COLO668 (cell line): ENCODE results near the gene CPT1C.

ENCODE experiments used
- DNase-seq: peaks from one replicate; lab custom pipeline; 2025; ENCODE audit not compliant: unreplicated experiment; lab: John Stamatoyannopoulos, UW

Gene CPT1C

DNA sequence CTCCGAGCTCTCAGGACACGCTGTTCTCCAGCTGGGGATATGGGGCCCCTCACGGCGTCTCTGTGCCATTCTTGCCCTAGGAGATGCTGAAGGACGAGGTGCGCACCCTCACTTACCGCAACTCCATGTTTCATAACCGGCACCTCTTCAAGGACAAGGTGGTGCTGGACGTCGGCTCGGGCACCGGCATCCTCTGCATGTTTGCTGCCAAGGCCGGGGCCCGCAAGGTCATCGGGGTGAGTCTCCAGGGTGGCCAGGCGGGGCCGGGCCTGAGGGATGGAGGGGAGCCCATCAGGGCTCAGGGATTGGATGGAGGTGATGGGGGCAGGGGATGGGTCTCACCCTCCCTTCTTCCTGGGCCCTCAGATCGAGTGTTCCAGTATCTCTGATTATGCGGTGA is 9.1 kb upstream of the CPT1C start:
- DNase-seq: no peak

DNA sequence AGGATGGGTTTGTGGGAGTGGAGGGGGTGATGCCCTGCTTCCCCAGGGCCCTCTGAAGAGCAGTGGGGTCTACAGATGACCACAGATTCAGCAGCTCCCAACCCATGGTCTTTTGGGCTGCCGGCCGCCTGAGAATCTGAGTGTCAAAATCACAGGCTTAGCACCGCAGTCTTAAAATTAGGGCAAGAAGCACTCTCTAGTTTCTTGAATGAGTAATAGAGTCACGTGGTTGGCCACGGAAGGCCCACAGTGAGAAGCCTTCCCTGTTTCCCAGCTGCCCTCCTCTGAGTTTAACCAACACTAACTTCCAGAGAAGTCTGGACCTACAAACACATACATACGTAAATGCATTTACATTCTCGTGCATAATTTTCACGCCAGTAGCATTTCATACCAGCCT is 8.6 kb upstream of the CPT1C start:
- DNase-seq: no peak

DNA sequence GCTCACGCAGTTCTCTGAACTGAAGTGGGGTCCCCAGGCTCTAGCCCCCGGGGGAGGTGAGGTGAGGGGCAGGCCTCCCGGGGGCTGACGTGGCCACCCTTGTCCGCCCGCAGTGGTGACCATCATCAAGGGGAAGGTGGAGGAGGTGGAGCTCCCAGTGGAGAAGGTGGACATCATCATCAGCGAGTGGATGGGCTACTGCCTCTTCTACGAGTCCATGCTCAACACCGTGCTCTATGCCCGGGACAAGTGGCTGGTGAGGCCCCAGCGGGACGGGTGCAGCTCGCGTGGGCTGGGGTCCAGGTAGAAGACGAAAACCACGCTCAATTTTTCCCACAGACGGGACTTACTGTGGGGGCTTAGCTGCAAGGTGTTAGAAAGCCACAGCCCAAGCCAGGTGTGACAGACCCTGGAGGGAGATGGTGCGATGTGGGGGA is 7.1 kb upstream of the CPT1C start:
- no peak for DNase-seq

DNA sequence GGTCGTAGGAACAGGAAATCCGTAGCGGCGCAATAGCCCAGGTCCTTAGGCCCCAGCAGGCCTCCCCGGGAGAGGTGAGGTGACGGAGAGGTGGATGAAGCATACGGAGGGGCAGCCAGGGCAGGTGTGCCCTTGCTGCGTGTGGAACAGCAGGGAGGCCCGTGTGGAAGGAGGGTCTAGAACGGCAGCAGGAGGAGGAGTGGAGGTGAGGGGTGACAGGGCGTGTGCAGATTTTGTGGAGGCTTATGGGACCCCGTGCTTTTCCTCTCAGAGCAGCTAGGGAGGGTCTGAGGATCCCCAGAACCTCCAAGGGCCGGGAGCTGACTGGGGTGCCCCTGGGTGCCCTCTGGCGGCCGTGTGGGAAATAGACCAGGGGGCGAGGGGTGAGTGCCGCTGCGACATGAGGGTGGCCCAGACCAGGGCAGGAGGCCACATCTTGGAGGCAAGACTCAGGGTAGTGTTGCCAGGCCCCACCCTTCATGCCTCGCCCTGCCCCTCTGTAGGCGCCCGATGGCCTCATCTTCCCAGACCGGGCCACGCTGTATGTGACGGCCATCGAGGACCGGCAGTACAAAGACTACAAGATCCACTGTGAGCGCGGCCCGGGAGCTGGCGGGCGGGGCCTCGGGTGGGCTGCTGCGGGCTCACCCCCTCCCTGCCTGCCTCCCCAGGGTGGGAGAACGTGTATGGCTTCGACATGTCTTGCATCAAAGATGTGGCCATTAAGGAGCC is 6.5 kb upstream of the CPT1C start:
- DNase-seq: peak; percentile 32

DNA sequence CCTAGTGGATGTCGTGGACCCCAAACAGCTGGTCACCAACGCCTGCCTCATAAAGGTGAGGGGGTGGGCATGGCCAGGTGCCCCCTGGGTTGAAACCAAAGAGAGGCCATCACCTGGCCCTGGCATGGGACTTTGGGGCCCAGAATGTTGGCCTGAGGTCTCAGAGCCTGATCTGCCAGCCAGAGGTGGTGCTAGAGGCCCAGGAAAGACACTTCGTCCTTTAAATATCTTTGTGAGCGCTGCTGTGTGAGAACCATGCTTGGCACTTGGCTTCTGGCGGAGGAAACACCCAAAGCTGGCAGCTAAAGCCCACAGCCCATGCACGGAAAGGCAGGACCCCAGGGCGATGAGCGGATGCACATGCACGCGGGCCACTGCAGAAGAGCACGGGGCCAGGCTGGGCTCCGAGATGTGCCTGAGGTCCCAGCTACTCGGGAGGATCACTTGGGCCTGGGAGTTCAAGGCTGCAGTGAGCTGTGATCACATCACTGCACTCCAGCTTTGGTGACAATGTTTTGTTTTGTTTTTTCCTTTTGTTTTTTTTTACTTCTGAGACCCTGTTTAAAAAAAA is 5.8 kb upstream of the CPT1C start:
- DNase-seq: no peak

DNA sequence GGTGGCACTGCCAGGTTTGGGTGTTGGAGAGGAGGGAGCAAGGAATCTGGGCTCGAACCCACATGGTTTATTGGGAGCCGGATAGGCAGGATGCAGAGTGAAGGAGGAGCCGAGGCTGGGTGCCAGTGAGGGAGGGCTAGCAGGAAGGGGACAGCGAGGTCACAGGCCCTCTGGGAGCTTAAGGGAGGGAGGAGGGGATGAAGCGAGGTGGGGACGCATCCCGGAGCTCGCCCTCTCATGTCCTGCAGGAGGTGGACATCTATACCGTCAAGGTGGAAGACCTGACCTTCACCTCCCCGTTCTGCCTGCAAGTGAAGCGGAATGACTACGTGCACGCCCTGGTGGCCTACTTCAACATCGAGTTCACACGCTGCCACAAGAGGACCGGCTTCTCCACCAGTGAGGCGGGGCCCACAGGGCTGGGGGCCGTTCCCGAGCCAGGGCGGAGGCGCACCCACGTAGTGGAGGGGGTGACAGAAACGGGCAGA is 5.0 kb upstream of the CPT1C start:
- no peak for DNase-seq

DNA sequence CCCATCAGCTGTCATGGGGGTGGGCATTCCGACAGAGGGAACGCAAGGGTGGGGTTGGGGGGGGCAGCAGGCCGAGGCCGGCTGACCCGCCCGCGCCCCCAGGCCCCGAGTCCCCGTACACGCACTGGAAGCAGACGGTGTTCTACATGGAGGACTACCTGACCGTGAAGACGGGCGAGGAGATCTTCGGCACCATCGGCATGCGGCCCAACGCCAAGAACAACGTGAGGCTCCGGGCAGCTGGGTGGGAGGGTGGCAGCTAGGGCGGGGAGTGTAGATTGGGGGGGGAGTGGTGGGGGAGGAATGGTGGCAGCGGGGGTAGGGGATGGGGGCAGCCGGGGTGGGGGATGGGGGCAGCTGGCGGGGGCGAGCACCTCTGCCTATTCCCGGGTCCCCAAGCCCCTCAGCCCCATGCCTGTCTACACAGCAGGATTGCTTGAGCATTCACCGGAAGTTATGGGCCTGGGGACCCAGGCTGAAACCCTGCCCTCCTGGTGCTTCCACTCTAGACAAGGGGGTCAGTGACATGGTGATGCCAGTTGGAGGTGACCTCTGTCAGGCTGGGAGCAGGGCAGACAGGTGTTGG is 4.3 kb upstream of the CPT1C start:
- DNase-seq: no peak

DNA sequence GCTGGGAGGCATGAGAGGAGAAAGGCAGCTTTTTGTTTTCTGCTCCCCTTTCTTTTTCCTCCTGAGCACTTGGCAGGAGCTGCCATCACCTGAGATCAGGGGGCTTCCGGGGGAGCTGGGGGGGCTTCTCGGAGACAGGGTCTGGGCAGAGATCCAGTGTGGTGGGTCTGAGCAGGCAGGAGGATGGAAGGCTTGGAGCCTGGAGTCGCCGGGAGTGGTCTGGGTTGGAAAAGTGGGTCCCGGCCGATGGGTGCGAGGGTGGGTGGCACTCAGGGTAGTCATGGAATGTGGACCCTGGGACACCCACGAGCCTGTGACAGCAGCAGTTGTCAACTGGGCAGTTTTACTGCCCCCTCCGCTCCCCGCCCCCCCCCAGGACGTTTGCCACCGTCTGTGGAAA is 3.8 kb upstream of the CPT1C start:
- no peak for DNase-seq

DNA sequence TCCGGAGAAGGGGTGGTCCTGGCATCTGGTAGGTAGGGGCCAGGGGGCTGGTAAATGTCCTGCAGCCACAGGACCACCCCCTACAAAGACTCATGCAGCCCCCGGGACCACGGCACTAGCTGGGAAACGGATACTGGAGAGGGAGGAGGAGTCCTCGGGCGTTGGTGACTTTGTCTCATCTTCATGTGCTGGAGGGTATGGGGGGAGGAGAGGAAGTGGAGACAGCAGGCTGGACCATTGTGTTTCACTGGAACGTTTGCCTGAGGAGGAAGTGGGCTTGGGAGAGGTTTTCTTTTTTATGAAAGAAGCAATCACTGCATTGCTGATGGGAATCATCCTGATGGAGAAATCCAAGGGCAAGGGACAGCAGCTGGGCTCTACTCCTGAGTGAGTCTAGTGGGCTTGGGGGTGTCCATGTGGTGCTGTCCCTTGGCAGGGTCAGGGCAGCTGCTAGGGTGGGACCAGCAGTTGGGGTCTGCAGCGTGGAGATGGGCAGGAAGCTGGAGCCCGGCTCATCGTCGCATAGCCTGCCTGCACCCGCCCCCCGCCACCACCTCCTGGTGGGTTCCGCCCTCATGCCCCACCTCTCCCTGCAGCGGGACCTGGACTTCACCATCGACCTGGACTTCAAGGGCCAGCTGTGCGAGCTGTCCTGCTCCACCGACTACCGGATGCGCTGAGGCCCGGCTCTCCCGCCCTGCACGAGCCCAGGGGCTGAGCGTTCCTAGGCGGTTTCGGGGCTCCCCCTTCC is 3.2 kb upstream of the CPT1C start:
- no peak for DNase-seq

DNA sequence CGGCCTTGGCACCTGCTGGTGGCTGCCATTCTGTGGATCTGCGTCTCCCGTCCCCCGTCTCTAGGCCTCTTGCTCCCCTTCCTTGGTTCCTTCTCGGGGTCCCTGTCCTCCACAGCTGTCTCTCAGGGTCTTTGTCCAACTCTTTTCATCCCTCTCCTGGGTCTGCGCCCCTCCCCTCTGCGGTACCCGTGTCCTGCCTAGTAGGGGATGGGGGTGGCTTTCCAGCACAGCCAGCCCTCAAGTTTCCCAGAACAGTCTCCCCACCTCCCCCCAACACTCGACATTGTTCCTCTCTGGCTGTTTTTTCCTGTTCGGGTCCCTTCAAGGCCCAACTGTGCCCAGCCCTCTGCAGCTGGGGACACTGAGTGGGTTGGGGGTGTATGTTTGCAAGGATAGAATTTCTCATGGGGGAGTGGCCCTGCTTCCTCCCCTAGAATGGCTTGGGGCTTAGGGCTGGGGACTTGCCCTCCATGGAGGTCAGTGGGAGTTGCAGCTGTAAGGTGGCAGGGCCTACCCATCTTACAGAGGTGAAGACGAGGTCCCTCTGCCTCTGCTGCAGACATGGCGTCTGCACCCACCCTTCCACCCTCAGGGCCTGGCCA is 2.3 kb upstream of the CPT1C start:
- DNase-seq: no peak

DNA sequence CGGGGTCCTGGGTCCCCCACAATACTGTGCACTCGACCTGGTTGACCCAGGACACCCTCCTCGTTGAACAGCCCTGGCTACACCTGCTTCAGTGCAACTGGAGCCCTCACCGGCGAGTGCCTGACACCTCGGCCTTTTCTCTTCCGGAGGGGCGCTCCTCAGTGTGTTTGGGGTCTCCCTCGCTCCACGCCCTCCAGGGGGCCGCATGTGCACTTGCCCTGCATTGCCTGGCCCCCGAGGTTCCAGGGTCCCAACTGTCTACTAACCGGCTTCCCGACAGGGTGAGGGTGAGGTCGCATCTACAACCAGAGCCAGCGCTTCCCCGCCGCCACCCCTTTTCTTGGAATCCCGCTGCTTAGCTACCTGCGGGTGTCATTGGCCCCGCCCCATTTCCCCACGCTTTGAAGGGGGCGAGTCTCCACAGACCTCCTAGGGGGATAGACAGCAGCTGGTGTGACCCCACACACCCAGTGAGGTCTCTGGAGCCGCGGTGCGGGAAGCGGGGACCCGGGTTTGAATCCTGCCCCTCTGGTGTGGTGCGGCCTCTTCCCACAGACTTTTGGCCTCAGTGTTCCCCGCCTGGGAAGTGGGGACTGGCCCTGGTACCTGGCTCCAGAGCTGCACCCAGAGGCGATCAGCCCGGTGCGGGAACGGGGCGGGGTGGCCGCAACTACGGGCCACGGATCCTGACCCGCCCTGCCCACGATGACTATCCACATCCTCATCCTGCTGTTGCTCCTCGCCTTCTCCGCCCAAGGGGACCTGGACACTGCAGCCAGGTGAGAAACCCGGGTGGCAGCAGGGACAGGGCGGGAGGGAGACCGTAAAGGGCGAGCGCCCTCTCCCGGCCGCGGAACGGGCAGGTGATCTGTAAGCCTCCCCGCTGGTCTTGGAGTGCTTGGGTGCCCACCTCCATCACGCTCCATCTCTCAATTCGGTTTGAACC is 1.5 kb upstream of the CPT1C start, which contains the start of gene ADM5:
TSS of gene ADM5 (plus strand) at position 462 of the 946 bp plus-strand sequence. CDS start at position 706, 244 bp downstream.
- peak; percentile 82 for DNase-seq

DNA sequence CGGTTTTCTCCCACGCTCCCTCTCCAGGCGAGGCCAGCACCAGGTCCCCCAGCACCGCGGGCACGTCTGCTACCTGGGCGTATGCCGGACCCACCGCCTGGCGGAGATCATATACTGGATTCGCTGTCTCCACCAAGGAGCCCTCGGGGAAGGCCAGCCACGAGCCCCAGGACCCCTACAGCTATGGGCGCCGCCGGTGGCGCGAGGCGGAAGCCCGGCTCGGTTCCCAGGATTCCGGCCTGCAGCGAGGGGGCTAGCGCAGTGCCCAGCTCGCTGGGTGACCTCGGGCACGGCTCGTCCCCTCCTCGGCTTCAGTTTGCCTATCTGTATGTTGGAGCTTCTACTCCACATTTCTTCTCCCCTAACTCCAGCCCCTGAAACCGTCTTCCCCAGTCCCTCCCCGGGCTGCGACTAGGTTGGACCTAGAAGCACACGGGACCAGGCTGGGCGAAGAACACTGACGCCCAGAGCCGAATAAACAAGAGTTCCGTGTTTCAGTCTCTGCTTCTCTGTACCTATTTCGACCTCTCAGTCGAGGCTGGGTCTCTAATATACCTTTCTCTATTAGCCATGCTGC is 749 bp upstream of the CPT1C start:
- DNase-seq: peak; percentile 55

DNA sequence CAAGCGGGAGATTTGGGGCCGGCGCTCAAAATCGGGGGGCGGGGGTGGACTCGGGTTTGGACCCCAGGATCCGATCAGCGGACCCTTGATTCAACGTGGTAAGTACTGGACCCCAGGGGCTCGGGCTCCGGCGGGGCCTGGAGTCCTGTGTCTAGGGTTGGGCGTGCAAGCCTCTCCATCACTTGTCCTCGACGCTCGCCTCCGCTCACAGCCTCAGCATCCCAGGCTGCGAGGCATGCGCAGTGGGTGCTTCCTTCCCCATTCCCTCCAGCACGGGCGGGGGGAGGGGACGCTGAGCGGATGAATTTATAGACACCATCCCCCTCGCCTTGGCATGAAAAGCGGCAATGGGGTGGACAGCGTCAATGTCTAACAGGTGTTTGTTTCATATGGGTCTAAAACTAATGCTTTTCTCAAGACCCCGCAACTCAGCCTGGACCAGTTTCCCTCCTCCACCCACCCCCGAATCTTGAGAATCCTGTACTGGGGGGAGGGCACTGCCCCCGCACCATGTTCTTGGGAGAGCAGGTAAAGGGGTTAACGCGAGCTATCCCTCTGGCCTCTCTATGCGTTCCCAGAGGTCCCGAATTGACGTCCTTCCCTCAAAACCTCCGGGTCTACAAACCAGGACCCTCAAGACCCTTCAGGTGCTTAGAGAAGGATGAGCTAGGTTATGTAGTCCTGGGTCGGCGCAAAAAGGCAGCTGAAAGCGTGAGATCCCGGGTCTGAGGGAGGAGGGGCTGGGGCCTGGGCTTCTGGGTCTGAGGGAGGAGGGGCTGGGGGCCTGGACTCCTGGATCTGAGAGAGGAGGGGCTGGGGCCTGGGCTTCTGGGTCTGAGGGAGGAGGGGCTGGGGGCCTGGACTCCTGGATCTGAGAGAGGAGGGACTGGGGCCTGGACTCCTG is 579 bp downstream of the CPT1C start:
- peak; percentile 75 for DNase-seq

DNA sequence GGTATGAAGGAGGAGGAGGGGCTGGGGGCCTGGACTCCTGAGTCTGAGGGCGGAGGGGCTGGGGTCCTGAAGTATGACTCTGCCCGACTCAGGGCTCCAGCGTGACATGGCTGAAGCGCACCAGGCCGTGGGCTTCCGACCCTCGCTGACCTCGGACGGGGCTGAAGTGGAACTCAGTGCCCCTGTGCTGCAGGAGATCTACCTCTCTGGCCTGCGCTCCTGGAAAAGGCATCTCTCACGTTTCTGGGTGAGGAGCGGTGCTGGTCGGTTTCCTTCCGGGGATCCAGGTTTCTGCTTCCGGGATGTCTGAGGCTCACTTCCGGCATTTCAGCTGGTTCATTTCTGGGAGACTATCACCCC is 1.2 kb downstream of the CPT1C start:
- DNase-seq: no peak

DNA sequence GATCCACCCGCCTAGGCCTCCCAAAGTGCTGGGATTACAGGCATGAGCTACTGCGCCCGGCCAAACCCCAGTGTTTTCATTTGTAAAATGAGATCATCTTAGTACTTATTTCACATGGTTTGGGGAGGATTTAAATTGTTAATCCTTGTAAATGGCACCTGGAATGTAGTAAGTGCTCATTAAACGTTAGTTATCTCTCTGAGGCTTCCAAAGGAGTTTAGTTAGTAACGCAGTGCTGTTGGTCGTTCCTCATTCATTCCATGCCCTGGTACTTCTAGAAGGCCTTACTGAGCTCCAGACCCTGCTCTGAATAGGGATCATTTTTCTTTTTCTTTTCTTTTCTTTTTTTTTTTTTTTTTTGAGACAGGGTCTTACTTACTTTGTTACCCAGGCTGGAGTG is 5.2 kb downstream of the CPT1C start:
- DNase-seq: no peak

DNA sequence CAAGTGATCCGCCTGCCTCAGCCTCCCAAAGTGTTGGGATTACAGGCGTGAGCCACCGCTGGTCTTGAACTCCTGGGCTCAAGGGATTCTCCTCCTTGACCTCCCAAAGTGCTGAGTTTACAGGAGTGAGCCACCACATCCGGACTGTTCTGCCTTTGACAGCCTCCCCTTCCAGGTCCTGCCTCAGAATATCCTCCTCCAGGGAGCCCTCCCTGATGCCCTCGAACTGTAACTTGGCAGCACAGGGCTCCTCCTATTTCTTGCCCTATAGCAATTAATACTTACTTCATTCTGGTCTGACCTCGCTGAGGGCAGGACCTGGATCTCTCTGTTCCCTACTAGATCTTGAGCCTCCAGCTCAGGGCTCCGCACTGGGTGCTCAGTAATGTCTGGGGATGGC is 5.9 kb downstream of the CPT1C start:
- no peak for DNase-seq

DNA sequence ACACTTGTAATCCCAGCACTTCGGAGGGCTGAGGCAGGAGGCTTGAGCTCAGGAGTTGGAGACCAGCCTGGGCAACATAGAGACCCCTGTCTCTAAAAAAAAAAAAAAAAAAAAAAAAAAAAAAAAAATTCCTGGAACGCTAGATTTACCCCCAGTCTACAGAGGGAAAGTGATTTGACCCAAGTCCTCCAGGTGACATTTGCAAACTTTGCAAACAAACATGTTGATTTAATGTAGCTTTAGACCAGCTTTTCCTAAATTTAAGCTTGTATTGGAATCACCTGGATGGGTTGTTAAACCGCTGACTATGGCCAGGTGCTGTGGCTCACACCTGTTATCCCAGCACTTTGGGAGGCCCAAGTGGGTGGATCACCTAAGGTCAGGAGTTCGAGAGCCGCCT is 8.4 kb downstream of the CPT1C start:
- no peak for DNase-seq

DNA sequence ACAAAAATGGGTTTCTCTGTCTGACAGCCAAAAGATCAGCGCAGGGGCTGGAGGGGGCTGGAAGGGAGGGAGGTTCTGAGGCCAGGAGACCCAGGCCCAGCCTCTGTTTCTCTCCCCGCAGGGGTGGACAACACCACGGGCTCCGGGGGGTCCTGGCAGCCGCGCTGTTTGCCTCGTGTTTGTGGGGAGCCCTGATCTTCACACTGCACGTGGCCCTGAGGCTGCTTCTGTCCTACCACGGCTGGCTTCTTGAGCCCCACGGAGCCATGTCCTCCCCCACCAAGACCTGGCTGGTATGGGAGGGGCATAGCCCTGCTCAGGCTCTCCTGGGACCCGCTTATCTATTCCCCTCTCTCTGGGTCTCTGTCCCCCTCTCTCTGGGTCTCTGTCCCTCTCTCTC is 9.6 kb downstream of the CPT1C start:
- DNase-seq: no peak

DNA sequence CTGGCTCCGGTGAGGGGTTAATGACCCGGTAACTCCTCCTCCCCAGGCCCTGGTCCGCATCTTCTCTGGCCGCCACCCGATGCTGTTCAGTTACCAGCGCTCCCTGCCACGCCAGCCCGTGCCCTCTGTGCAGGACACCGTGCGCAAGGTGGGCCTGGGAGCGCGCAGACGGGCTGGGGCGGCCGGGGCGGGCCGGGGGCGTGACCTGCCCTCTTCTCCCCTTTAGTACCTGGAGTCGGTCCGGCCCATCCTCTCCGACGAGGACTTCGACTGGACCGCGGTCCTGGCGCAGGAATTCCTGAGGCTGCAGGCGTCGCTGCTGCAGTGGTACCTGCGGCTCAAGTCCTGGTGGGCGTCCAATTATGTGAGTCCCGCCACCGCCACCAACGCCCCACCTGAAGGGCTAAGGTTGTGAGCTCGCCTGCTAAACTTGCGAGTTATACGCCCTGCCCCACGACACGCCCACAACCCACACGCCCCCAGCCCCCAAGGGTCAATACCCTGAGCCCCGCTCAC is 10.4 kb downstream of the CPT1C start:
- DNase-seq: no peak
